ENCODE measurements around the gene NAB1.

DNA sequence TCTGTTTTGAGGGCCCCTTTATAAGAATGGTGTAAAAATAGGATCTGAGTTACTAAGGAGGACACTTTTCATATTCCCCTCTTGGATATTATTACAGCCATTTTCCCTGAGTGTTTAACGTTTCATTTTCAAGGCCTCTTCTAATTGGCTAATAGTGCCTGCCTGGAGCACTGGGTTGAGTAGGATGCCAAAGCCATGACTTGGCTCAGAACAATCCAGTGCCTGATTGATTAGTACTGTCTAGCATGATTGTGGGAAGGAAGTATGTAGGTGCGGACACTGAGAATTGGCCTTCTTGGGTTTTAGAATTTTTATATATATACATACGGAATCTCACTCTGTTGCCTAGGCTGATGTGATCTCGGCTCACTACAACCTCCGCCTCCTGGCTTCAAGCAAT is 66.1 kb downstream of the NAB1 start:
- TF ChIP-seq CTCF (IDR thresholded peaks at IDR 0.05; ENCODE audit: borderline replicate concordance, extremely low read depth, low read length, poor library complexity, severe bottlenecking) (no peak), EZH2 (IDR thresholded peaks at IDR 0.05; ENCODE audit: borderline replicate concordance, low read depth, low read length, severe bottlenecking) (no peak)
